AG04449 (cell line): Measurements from ENCODE around the gene HTR6.
A peak's percentile ranks its signal among the peaks of the same experiment; 100 is the strongest.

ENCODE experiments used
- CTCF ChIA-PET: fragments of 350-600 bp; formaldehyde crosslinking; extraction: SDS; loops from one replicate; lab custom pipeline; 2021; ENCODE audit warnings: antibody characterized with exemption; lab: Yijun Ruan, JAX
- POLR2A ChIA-PET: fragments of 400-600, 350-600 bp; formaldehyde crosslinking; extraction: SDS; loops from one replicate; lab custom pipeline; 2020; ENCODE audit warnings: antibody characterized with exemption, inconsistent platforms; lab: Yijun Ruan, JAX
- DNase-seq: peaks from one replicate; pipeline ENCODE4 v3.0.0-alpha.2; 2010; ENCODE audit warnings: low read depth, low spot score
- H3K4me3 ChIP-seq: 2 replicates; pipeline ENCODE4 v1.5.1; 2011; ENCODE audit warnings: low read depth, mild to moderate bottlenecking, control low read depth, low read length
- CTCF ChIP-seq: IDR thresholded peaks from one replicate; pipeline ENCODE4 v1.5.1; 2011; ENCODE audit warnings: mild to moderate bottlenecking, moderate library complexity, low read length, control low read depth, inconsistent platforms; ENCODE audit not compliant: insufficient read depth; ENCODE audit errors: missing control alignments

Gene HTR6

GRCh38 chr1:19647643-19648042 is 17.0 kb upstream of the HTR6 start:
- POLR2A ChIA-PET: no interaction called here
- H3K4me3 ChIP-seq: no peak overlapping the region
- TF ChIP-seq CTCF: no peak
- DNase-seq: no peak
- CTCF ChIA-PET: interaction anchor here (1.0 to 13.4 kb wide), 8 partner anchors 14 to 302 kb away, joined by 3 to 178 read pairs (median 7); no protein-coding TSS in a partner anchor

- H3K4me3 ChIP-seq: no peak overlapping the region
- TF ChIP-seq CTCF: no peak
- DNase-seq: no peak
- ChIA-PET POLR2A (no interaction called here), CTCF (interaction anchor here (0.6 to 13.4 kb wide), 12 partner anchors 13 to 333 kb away, joined by 3 to 178 read pairs (median 6); no protein-coding TSS in a partner anchor)
Observed at GRCh38 chr1:19648239-19648638, 16.4 kb upstream of the HTR6 start.

- POLR2A ChIA-PET: no interaction called here
- no peak overlapping the region for H3K4me3 ChIP-seq
- CTCF ChIA-PET: interaction anchor here (0.6 to 13.4 kb wide), 12 partner anchors 13 to 334 kb away, joined by 3 to 178 read pairs (median 6); no protein-coding TSS in a partner anchor
- DNase-seq: no peak
- peak; percentile 1 for TF ChIP-seq CTCF
Observed at GRCh38 chr1:19648689-19649088, 16.0 kb upstream of the HTR6 start.

- no peak overlapping the region for H3K4me3 ChIP-seq
- no peak for DNase-seq
- no peak for TF ChIP-seq CTCF
- ChIA-PET CTCF (interaction anchor here (0.6 to 13.4 kb wide), 38 partner anchors 10 to 485 kb away, joined by 3 to 178 read pairs (median 4); partner anchors contain the start of genes CAPZB, EMC1 and MRTO4), POLR2A (no interaction called here)
Observed at GRCh38 chr1:19650416-19651140, 14.1 kb upstream of the HTR6 start.

GRCh38 chr1:19651141-19651737 is 13.4 kb upstream of the HTR6 start:
- no peak for DNase-seq
- TF ChIP-seq CTCF: peak; percentile 86
- ChIA-PET CTCF (interaction anchor here (0.6 to 13.4 kb wide), 40 partner anchors 10 to 486 kb away, joined by 3 to 178 read pairs (median 4); partner anchors contain the start of genes CAPZB, EMC1 and MRTO4), POLR2A (no interaction called here)
- H3K4me3 ChIP-seq: no peak overlapping the region

GRCh38 chr1:19654386-19654785 is 10.3 kb upstream of the HTR6 start:
- no peak for TF ChIP-seq CTCF
- CTCF ChIA-PET: interaction anchor here (0.6 to 13.4 kb wide), 53 partner anchors 8 to 451 kb away, joined by 3 to 178 read pairs (median 4); partner anchors contain the start of genes AKR7A2, EMC1, HTR6 and NBL1
- POLR2A ChIA-PET: no interaction called here
- H3K4me3 ChIP-seq: no peak overlapping the region
- DNase-seq: no peak
